ENCODE data around the gene LRMDA. TPM values are rescaled to one million over a fixed set of nuclear protein-coding genes. Genes with fewer than 3 reads are reported as not detected.

LRMDA gene
- total and polyA plus RNA-seq, 4 donors: 12.1 to 40.8 (median 21.6) TPM

GRCh38 chr10:75493464-75493863, 62.0 kb downstream of the LRMDA start:
- no peak overlapping the region for H3K9ac ChIP-seq (ENCODE audit: insufficient read depth in 1 of 2, low read length in 2 of 2)
- H3K27ac ChIP-seq (ENCODE audit: low read depth in 1 of 2, low read length in 1 of 2): no peak overlapping the region
- no peak overlapping the region for H3K4me3 ChIP-seq
- no peaks in the 10 kb centered on the region for H3K27me3 ChIP-seq (ENCODE audit: control insufficient read depth in 3 of 3, insufficient read depth in 3 of 3, low read length in 2 of 3)
- WGBS, 2 donors: 96 to 99% methylated on average over 3 of the region's 3 CpGs
- peaks cover 0 to 9% (median 4%) of the 10 kb centered on the region in 5 donors for H3K4me1 ChIP-seq (ENCODE audit: control insufficient read depth in 5 of 5, insufficient read depth in 5 of 5, low read length in 5 of 5)
- TF ChIP-seq, protein P1, sequence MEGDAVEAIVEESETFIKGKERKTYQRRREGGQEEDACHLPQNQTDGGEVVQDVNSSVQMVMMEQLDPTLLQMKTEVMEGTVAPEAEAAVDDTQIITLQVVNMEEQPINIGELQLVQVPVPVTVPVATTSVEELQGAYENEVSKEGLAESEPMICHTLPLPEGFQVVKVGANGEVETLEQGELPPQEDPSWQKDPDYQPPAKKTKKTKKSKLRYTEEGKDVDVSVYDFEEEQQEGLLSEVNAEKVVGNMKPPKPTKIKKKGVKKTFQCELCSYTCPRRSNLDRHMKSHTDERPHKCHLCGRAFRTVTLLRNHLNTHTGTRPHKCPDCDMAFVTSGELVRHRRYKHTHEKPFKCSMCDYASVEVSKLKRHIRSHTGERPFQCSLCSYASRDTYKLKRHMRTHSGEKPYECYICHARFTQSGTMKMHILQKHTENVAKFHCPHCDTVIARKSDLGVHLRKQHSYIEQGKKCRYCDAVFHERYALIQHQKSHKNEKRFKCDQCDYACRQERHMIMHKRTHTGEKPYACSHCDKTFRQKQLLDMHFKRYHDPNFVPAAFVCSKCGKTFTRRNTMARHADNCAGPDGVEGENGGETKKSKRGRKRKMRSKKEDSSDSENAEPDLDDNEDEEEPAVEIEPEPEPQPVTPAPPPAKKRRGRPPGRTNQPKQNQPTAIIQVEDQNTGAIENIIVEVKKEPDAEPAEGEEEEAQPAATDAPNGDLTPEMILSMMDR (IDR thresholded peaks at IDR 0.05; ENCODE audit: control extremely low read depth, extremely low read depth): no peak
- H3K9me3 ChIP-seq (ENCODE audit: control insufficient read depth in 4 of 4, insufficient read depth in 3 of 4, low read length in 3 of 4): no peaks in the 10 kb centered on the region
- ATAC-seq (ENCODE audit: insufficient read depth, low FRiP score) (no peak), DNase-seq (no peak)
- H3K36me3 ChIP-seq (ENCODE audit: control insufficient read depth in 4 of 4, insufficient read depth in 4 of 4, low read length in 4 of 4): no peaks in the 10 kb centered on the region

DNA sequence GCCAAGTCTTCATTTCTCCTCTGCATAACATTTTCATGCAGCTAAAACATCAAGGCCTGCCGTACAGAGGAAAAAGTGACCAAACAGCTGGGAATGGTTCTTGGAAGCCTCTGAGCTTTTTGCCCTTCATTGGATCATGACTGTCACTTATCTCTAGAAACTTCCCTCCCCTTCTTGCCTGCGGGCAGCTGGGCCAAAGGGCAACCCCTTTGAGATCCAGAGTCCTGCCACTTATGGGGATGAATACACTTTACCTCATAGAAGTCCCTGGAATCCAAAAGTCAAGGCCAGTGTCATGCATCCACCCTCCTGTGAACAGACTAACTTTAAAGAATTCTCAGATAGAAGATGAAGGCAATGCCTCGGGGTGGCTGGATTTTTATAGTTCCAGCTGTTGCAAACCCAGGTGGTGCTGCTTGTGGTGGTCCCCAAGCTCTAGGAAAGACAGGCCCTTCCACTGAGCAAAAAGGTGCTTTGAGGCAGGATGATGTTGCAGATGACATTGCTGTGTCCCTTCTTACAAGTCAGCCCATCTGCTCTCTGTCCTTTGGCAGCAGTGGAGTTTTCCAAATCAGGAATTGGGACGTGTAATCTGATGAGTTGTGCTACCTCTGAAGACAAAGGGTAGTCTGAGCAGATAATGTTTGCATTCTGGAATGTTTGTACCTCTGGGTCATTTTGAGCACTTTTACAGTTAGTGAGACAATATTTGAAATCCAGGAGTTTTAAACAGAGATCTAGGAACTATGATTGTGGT, 64.2 kb downstream of the LRMDA start:
- Histone ChIP-seq H3K4me1 (ENCODE audit: control insufficient read depth in 5 of 5, insufficient read depth in 5 of 5, low read length in 5 of 5) (peaks cover 0 to 28% (median 16%) of the 10 kb centered on the region in 5 donors), H3K27me3 (ENCODE audit: control insufficient read depth in 3 of 3, insufficient read depth in 3 of 3, low read length in 2 of 3) (no peaks in the 10 kb centered on the region), H3K9ac (ENCODE audit: insufficient read depth in 1 of 2, low read length in 2 of 2) (no peak overlapping the region), H3K27ac (ENCODE audit: low read depth in 1 of 2, low read length in 1 of 2) (no peak overlapping the region), H3K4me3 (no peak overlapping the region), H3K9me3 (ENCODE audit: control insufficient read depth in 4 of 4, insufficient read depth in 3 of 4, low read length in 3 of 4) (no peaks in the 10 kb centered on the region), H3K36me3 (ENCODE audit: control insufficient read depth in 4 of 4, insufficient read depth in 4 of 4, low read length in 4 of 4) (no peaks in the 10 kb centered on the region)
- ATAC-seq (ENCODE audit: insufficient read depth, low FRiP score) (no peak), DNase-seq (peak in 1 of 3 donors; percentile 39)
- WGBS, 2 donors: 60 to 66% methylated on average over 4 of the region's 4 CpGs
- TF ChIP-seq, protein P1 (IDR thresholded peaks at IDR 0.05; ENCODE audit: control extremely low read depth, extremely low read depth): no peak

DNA sequence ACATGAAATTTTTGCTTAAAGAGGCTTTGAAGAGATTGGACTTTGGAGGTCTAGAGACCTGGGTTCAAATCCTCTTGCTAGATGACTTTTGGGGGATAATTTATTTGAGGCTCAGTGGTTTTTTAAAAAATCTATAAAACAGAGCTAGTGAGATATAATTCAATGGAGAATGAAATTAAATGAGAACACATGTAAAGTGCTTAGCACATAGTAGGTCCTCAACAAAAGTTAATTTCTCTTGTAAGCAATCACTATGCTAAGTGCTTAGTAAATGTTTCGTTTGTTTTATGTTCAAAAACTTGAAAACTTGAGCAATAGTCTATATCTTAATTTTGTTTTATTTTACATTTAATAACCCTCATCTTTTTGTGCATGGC, 64.8 kb downstream of the LRMDA start:
- H3K36me3 ChIP-seq (ENCODE audit: control insufficient read depth in 4 of 4, insufficient read depth in 4 of 4, low read length in 4 of 4): no peaks in the 10 kb centered on the region
- H3K9ac ChIP-seq (ENCODE audit: insufficient read depth in 1 of 2, low read length in 2 of 2): no peak overlapping the region
- no peaks in the 10 kb centered on the region for H3K9me3 ChIP-seq (ENCODE audit: control insufficient read depth in 4 of 4, insufficient read depth in 3 of 4, low read length in 3 of 4)
- ATAC-seq (ENCODE audit: insufficient read depth, low FRiP score) (no peak), DNase-seq (no peak)
- no peaks in the 10 kb centered on the region for H3K27me3 ChIP-seq (ENCODE audit: control insufficient read depth in 3 of 3, insufficient read depth in 3 of 3, low read length in 2 of 3)
- TF ChIP-seq, protein P1 (IDR thresholded peaks at IDR 0.05; ENCODE audit: control extremely low read depth, extremely low read depth): no peak
- WGBS, 2 donors: 89 to 97% methylated on average over 1 of the region's 1 CpG
- H3K27ac ChIP-seq (ENCODE audit: low read depth in 1 of 2, low read length in 1 of 2): no peak overlapping the region
- peaks cover 0 to 28% (median 16%) of the 10 kb centered on the region in 5 donors for H3K4me1 ChIP-seq (ENCODE audit: control insufficient read depth in 5 of 5, insufficient read depth in 5 of 5, low read length in 5 of 5)
- H3K4me3 ChIP-seq: no peak overlapping the region

Data from lung (tissue), 12 donors.